Fibroblast of villous mesenchyme (primary cell): Measurements from ENCODE around the gene PRELID3B. TPM values are rescaled to one million over a fixed set of nuclear protein-coding genes. Genes with fewer than 3 reads are reported as not detected.

ENCODE experiments used
- DNase-seq: peaks from one replicate; pipeline ENCODE4 v3.0.0-alpha.2; 2010; ENCODE audit warnings: low read depth
- H3K4me3 ChIP-seq: 2 replicates; pipeline ENCODE4 v1.5.1; 2011; ENCODE audit warnings: low read depth, mild to moderate bottlenecking, low read length
- total RNA-seq: library from RNA; depleted of rRNA; stranded (reverse); fragments of >200 nt; gene quantifications from 2 replicates; pipeline ENCODE4 v1.2.3, GENCODE V29; 2012
- TF ChIP-seq, protein P1 (sequence below): IDR thresholded peaks from 2 replicates; pipeline ENCODE4 v1.5.1; 2012; ENCODE audit warnings: low read depth, mild to moderate bottlenecking, low read length; ENCODE audit not compliant: insufficient read depth

Gene PRELID3B
- total RNA-seq, 1 donor: 85.1 TPM

DNA sequence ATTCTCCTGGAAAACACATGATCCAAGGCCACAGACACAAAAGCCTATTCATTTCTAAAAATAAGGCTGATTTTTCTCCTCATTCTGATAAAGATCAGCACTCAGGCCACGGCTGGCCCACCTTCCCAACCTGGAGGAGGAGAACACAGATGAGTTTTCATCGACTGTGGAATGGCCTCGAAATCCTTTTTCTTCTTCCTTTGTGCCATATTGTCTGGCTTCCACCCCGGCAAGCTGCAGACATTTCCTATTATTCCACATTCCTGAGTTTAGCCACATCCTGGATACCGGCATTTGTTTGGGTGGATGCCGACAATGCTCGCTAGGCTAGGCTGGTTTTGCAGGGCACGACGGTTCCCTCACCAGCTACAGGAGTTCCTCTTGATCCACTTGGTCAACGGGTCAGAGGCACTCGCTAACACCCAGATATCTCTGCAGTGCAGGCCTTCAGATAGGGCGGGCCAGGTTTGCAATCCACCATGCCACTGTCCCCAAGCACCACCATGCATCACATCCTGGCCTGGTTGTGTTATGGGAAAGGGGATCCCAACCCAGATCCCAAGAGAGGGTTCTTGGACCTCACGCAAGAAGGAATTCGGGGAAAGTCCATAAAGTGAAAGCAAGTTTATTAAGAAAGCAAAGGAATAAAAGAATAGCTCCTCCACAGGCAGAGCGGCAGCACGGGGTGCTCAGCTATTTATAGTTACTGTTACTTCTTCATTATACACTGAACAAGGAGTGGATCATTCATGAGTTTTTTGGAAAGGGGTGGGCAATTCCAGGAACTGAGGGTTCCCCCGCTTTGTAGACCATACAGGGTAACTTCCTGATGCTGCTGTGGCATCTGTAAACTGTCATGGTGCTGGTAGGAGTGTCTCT is 31.4 kb downstream of the PRELID3B start:
- TF ChIP-seq, protein P1, sequence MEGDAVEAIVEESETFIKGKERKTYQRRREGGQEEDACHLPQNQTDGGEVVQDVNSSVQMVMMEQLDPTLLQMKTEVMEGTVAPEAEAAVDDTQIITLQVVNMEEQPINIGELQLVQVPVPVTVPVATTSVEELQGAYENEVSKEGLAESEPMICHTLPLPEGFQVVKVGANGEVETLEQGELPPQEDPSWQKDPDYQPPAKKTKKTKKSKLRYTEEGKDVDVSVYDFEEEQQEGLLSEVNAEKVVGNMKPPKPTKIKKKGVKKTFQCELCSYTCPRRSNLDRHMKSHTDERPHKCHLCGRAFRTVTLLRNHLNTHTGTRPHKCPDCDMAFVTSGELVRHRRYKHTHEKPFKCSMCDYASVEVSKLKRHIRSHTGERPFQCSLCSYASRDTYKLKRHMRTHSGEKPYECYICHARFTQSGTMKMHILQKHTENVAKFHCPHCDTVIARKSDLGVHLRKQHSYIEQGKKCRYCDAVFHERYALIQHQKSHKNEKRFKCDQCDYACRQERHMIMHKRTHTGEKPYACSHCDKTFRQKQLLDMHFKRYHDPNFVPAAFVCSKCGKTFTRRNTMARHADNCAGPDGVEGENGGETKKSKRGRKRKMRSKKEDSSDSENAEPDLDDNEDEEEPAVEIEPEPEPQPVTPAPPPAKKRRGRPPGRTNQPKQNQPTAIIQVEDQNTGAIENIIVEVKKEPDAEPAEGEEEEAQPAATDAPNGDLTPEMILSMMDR: no peak
- DNase-seq: peak; percentile 81
- H3K4me3 ChIP-seq: no peak overlapping the region

DNA sequence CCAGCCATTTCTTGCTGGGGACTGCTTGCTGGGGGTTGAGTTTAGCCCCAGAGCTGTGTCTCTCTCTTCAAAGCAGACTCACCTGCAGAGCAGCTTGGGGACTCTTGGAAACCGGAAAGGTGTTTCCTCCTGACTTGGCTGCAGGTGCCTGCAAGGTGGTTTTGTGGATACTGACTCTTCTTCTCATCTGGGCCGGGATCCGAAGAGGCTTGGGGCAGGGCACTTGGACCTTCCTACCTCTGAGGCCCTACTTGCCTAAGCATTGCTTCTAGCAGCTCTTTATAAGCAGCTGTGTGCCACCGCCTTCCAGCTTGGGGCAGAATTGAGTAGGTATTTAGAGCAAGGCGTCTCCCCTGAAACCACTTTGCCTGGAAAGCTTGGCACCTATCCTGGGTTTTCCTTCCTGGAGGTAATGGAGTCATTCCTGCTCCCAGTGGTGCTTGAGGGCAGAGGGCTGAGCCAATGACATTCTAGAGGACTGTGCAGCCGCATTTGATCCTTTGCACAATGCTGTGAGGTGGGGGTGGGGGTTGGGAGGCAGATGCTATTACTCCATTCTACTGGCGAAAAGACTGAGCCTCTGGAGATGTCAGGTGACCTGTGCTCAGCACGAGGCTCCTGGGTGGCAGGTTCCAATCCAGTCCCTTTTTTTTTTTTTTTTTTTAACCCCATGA is 32.1 kb downstream of the PRELID3B start:
- no peak overlapping the region for H3K4me3 ChIP-seq
- no peak for DNase-seq
- TF ChIP-seq, protein P1: no peak

DNA sequence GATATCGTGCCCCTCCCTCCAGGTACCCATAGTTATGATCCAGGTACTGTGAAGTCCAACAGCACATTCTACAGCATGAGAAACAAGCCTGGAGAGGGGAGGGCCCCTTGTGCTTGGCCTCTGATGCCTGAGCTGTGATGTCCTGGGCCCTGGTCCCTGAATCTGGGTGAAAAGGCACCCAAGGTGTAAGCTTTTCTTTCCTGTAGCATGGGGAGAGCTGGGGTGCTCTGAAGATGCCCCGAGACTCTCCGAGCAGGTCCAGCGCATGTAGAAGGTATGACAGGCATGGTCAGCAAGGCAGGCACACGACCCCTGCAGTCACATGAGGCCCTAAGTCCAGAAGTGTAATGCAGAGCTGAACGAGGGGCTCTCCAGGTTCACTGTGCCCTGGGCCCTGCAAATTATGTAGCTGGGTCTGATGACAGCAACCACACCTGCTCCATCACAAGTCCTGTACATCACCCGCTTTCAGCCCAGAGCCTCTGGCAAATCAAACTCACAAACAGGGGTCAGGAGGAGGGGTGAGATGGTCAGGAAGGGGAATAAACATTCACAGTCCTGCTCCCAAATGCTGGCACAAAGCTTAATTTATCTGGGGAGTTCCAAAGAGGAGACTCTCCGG is 33.8 kb downstream of the PRELID3B start:
- no peak overlapping the region for H3K4me3 ChIP-seq
- TF ChIP-seq, protein P1: no peak
- no peak for DNase-seq

DNA sequence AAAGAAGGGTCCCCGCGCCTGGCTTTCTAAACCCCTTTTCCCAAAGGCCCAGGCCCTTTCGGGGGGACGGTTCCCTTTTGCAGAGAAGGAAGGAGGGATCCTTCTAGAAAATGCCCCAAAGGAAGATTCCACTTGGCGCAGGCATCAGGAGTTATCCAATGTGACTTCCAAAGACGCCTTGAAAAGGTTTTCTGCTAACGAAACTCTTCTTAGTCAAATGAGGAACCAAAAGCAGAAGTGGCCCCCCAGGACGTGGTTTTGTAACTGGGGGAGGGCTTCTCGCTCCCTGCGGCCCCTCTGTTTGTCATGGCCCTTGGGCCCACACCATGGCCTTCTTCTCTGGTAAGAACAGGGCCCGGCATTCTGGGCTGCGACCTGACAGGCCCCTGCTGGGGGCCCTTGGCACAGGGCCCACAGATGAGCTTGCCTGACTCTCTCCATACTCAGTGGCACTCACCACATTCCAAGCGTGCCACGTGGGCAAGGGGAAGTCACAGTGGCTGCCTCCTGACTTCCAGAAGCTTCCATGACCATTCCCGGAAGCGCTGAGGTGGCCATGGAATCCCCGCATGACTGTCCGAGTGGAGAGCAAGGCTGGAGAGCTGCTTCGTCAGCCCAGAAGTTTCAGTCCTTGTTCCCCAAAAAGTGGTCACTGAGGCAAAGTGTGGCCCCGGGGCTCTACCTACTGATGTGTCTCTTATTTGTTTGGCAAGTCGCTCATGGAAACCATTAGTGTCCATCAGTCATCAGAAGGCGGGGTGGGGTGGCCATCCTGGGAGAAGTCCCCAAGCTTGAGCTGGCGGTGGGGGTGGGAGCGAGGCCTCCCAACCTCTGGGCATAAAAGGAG is 34.7 kb downstream of the PRELID3B start:
- peak overlapping the region; percentile 78 for H3K4me3 ChIP-seq
- TF ChIP-seq, protein P1: no peak
- no peak for DNase-seq

DNA sequence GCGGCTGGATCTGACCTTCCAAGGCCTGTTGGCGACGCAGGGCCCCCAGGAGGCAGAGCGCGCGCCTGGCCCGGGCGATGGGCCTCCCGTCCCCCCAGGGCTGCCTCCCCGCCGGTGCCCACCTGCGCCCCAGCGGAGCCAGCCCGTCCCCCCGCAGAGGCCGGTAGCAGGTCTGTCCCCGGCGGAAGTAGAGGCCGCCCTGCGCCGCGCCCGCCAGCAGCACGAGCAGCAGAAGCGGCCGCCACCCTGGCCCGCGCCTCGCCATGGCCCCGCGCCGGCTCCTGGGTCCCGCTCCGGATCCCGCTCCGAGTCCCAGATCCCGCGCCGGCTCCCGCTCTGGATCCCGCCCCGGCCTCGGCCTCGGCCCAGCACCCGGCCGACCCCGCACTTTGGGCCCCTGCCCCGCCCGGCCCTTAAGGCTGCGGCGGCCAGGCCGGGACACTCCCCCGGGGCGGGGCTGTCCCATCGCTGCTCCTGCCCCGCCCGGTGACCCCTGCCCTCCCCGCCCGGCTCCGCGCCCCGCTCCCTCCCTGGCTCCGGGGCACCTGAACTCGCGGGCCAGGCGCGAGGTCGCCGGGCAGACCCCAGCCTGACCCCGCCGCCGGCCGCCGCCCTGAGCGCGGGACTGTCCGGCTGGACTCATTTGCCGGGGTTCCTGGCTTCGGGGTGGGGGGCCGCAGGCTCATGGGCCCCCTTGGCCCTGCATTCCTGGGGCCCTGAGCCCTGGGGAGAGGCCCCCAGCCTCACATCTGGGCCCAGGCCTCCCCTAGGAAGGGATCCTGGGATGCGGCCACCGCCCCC is 35.5 kb downstream of the PRELID3B start, which contains the start of gene CTSZ:
Gene CTSZ (minus strand): TSS at position 391 of the 801 bp plus-strand sequence. CDS start 126 bp downstream, at position 265.
- H3K4me3 ChIP-seq: peak within 1 kb of the TSS; percentile 78
- DNase-seq: peak; percentile 37
- TF ChIP-seq, protein P1: no peak
